Endothelial cell of hepatic sinusoid (primary cell): Measurements from ENCODE around the gene TM9SF3.

ENCODE experiments used
- in situ Hi-C: cut with HindIII; loops from 2 replicates; pipeline ENCODE4 v1.10.0; 2017; ENCODE audit warnings: low sequenced_read_pairs

Gene TM9SF3

DNA sequence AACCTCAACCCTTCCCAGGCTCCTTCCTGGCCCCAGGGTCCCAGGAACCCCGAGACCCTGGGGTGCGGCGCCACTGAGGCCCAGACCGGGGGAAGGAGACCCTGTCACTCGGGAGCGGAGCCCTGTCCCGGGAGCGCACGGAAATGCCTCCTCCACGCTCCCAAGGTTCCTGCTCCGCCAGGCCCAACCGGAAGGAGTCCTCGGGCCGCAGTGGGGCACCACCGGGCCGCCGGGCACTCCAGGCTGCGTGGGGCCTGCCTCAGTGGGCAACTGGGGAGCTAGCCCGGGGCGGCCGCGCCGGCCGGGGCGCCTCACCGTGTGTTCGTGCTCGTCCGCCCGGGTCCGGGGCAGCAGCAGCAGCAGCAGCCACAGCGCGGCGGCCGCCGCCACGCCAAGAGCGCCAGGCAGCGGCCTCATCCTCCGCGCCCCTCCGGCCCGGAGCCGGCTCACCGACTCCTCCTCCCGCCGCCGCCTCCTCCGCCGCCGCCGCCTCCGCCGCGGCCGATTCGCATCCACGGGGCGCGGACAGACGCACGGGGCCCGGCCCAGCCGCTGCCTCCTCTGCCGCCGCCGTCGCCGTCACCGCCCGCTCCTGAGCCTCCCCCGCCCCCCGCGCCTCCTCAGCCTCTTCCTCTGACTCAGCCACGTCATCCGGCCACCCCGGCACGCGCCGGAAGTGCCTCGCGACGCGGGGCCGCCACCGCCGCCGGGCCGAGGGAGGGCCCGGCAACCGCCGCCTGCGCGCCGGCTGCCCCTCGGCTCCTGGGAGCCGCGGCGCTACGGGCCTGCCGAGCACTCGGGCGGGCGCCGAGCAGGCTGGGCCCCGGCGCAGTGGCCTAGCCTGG lies at the start of gene TM9SF3:
TM9SF3 (minus strand) TSS at position 594 of the 845 bp plus-strand sequence; CDS start at position 417, 177 bp downstream.
- in situ Hi-C loops, result no loop called here

DNA sequence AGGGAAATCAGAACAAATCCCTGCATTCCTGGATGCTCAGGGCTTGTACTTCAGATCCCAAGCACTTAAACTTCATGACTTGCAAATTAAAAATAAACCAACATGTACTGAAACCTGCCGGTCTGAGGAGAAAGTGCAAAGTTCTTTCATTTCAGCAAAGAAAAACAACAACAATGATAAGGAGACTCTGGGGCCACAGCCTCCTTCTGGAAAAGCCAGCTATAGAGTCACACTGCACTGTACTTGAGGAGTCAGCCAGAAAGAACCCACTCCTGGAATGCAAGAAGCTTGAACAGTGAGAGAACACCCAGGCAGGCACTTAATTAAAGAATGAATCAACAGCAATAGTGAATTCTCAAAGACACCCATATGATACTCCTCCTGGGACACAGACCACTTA lies 49.7 kb upstream of the TM9SF3 start:
- in situ Hi-C loops, result no loop called here

DNA sequence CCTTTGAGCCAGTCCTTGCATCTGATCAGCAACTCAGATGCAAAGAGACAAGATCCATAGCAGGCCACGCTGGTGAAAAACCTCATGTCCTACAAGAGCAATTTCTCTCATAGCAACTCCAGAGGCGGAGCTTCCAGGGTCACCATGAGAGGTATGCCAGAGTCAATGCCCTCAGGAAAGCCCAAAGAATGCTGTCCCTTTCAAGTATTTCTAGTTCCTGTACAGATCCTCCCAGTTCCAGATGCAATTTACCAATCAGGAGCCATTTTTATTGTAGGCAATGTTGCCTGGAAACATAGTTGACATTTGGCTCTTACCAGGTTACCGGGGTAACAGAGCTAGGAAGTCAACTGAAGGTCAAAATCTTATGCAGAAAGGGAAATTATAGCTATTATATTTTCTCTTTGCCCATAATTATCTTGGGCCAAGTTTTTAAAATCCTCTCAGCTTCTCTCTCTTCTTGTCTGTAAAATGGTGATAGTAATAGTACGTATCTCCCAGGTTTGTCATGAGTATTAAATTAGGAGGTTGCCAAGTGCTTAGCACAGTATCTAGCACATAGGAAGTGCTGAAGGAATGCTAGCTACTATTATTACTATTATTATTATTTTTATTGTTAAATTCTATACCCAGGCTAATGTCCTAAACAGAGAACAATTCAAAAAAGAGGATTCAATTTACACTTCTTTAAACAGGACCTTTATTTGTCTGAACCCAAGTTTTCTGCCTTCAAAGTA lies 46.3 kb upstream of the TM9SF3 start:
- in situ Hi-C loops, result no loop called here

DNA sequence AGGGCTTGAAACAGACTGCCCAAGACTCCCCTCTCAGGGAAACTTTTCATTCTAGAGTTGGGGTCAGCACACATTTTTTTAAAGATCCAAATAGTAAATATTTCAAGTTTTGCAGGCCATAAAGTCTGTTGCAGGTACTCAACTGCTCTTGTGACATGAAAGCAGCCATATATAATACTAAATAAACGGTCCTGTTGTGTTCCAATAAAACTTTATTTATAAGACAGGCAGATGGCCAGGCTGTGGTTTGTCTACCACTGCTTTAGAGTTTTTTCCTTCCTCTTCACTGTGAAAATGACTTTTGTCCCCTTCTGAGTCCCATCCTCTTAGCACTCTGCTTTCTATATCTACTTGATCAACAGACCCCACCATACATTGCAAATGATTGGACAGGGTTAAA lies 40.5 kb upstream of the TM9SF3 start:
- in situ Hi-C loops, result no loop called here

DNA sequence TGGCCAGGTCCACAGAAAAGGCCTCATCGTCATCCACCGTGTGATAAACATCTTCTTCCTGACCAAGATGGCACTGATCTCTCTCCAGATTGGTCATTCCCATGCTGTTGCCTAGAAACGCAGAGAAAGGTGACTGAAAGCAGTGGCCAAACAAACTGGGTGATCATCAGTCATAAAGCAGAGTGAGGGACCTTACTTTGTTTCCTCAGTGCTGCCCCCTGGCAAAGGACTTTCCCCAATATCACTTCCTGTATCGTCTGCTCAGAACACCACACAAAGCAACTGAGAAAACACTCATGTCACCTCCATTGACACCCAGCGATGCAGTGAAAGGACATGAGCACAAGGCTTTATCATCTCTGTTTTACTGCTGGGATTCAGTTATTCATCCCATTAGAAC lies 40.0 kb upstream of the TM9SF3 start:
- in situ Hi-C loops, result no loop called here

DNA sequence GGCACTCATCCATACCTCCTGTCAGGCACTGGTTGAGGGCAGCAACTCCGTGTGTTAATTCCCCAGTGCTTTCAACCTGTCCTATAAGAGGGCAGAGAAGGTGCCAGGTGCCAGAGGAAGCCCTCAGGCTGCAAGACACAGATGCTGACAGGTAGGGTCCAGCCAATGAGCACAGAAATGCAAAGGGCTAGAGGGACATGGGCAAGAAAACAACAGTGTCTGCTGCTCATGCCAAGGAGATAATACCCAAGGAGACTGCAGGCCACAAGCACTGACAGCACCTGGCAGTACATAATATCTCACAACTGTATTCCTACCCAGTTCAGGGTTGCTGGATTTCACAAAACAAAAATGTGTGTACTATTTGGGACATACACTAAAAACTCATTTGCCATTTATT lies 38.4 kb upstream of the TM9SF3 start:
- in situ Hi-C loops, result no loop called here

DNA sequence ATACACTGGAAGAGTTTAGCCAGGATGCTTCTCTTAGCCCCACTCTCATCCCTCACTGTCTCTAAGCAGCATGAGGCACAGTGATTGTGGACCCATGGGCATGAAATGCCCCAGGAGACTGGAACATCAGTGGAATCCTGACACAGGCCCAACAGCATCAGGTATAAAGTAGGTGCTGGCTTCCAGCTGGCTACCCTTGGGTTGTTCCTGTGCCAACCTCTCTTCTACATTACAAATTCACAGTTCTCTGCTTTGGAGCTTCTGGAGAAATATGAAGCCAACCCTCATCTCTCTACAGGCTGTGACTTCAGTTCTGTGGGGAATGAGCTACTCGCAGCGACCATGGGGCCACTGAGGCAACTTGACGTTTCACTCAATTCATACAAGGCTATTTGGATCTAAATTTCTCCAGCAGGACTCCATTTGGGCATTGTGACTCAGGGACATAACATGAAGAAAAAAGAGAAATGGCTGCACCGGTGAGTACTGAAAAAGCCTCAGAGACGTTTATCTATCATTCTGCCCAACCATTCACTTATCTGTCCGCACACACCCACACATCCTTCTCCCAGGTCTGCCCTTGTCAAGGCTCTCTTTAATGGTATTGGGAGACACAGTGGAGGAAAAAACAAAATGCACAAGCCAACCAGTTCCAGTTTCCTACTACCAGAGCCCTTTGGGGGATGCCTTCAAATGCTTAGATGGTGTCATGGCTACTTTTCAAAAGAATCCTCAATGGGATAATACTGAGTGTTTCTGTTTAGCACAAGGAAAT lies 35.4 kb upstream of the TM9SF3 start:
- in situ Hi-C loops, result no loop called here

DNA sequence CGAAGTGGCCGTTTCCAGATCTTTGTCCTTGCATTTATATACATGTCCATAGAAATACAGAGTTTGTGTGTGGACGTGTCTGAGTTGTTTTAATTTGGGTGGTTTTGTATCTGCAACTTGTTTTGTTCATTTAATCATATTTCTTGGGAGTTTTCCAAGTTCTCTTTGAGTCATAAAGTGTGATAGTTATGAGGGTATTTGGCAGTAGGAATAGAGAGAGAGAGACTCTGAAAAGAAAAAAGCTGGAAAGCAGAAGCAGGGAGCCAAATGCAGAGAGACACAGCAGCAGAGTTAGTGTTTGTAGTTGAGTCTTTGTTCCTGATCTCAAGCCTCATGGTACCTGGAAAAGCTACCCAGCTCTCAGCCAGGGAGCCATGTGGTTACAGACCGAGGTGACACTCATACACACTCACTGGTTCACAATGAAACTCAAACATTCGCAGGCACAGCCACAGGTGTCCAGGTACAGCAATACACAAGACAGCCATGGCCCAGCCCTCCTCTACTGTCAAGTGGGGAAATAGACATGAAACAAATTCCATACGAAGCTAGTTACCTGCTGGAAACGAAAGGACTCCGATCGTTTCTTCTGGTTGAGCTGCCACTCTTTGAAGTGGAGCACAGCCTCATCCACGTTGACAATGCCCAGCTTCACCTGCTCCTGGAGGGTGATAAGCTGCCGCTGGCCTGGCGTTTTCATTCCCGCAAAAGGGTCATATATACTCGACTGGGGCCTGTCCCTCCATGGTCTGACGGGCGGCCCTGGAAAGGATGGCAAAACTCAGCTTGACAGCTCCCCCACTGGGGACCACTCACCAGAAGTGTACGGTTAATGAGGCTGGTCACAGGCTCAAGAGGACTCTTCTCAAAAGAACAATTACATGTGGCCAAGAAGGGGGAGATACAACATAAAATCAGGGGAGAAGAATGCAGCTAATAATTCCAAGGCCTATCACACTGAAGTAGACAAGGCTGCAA lies 33.3 kb upstream of the TM9SF3 start:
- in situ Hi-C loops, result loop anchor here (5.0 kb wide), 1 partner anchor 62 kb away; no protein-coding TSS in a partner anchor

DNA sequence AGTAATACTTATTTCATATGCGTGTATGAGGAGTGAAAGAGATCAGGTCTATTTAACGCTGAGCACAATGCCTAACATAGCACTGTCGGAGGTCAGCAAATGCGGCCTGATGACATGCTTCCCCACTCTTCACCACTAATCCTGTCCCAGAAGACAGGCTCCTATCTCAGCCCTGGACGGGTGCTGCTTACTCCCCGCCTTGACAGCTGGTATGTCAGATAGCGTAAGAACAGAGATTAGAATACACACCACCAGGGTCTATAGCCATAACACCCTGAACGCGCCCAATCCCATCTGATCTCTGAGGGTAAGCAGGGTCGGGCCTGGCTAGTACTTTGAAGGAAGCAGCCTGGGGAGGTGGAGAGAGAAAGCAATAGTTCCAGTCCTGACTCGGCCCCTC lies 32.3 kb upstream of the TM9SF3 start:
- in situ Hi-C loops, result loop anchor here (5.0 kb wide), 1 partner anchor 63 kb away; no protein-coding TSS in a partner anchor

DNA sequence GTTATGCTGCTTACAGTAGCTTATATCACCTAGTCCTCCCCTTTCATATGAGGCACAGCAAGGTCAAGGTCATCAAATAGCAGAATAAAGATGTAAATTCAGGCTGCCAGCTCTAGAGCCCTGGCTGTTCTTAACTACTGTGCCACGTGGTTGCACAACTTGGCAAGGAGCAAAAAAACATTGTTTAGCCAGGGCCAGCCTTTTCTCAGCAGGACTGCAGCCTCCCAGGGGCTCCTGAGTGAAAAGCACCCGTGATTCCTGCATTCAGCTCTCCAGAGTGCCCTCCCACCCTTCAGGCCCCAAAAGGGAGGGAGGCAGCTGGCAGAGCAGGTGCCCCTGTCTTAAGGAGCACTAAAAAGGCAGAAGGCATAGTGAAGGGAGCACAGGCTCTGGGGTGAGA lies 31.8 kb upstream of the TM9SF3 start:
- in situ Hi-C loops, result loop anchor here (5.0 kb wide), 1 partner anchor 64 kb away; no protein-coding TSS in a partner anchor

DNA sequence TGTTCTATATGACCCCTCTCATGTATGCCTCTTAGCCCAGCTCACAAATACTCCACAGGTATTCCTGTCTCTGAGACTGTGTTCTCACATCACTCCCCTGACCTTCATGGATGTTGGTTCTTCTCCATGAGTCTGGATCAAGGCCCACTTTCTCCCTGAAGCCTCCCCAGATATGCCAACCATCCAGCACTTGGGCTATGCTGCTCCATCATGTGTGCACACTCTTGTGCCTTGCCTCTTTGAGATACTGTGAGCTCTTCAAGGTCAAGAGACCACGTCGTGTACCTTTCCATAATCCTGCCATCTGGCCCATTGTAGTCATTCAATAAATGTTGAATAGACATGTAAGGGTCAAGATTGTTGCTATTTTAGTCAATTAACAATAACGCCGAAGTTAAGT lies 30.1 kb upstream of the TM9SF3 start:
- in situ Hi-C loops, result loop anchor here (5.0 kb wide), 1 partner anchor 65 kb away; no protein-coding TSS in a partner anchor

DNA sequence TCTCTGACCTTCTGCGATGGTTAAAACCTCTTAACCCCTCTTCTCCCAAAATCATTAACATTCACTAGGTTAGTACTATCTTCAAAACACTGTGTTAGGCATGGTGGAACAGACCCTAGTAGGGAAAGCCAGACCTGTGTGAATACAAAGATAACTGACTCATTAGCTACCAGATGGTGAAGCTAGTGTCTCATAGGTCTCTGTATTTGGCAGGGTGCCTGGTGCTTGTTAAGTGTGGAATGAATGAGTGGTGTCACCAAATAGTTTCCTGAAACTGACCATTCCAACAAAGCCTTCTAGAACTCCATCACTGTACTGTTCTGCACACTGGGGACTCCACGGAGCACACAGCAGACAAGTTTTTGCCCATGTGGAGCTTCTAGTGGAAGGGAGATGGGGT lies 27.7 kb upstream of the TM9SF3 start:
- in situ Hi-C loops, result no loop called here

DNA sequence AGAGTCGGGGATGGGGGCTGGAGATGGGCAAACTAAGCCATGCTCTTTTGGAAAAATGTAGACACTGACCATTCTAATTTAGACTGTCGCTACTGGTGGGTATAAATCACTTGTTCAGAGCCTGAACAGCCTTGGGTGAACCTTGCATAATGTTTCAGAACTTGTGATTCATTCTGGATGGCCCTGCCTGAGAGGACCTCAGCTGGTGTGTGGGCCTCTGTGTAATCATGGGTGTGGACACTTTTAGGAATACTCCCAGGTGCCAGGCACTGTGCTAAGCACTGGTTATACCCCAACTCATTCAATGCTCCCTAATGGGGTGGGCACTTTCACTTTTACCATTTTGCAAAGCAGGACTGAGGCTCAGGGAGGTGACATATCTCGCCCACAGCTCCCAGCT lies 26.8 kb upstream of the TM9SF3 start:
- in situ Hi-C loops, result no loop called here

DNA sequence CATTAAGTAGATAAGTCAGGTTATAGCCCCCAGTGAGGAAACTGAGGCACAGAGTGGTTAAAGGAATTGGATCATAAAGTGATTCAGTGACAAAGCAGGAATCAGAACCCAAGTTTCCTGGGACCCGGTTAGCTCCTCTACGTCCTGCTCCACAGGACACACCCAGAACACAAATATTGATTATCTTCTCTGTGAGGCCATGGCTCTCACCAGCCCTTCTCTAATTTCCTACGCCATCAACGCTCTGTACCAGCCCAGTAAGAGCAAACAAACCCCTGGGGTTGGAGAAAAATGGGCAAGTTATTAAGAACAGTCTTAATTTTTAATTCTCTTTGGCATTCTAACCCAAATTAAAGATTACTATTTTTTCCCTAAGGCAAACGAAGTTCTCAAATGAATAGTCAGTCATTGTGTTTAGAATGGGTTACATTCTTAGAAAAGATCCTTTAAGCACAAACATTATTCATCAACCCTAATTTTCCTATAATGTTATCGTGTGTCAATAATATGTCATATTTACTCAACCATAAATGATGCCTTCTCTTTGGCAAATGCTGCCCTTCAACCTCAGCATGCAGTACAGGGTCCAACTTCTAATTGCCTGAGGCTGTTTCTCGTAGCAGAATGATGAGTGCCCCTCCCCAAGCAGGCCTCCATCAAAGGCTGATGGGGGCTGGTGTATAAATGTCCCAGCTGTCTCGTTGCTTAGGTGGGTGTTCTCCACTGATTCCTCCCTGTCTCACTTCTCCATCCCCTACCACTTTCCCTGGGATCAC lies 25.4 kb upstream of the TM9SF3 start:
- in situ Hi-C loops, result no loop called here

DNA sequence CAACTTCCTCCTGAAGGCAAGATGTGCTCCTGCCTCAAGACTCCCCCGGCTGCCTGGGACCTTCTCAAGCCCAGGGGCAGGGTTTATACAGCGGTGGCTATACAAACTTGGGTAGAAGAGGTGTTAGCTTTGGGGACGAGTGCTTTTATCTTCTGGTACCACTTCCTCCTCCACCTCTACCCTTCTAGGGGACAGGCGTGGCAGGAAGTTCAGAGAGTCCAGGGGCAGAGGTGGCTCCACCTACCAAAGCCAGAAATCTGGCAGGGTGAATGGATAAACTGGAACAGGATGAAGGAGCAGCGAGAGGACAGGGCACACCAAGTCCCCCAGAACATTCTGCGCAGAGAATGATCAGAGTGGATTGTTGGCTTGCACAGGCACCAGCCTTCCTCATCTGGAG lies 24.0 kb upstream of the TM9SF3 start:
- in situ Hi-C loops, result no loop called here

DNA sequence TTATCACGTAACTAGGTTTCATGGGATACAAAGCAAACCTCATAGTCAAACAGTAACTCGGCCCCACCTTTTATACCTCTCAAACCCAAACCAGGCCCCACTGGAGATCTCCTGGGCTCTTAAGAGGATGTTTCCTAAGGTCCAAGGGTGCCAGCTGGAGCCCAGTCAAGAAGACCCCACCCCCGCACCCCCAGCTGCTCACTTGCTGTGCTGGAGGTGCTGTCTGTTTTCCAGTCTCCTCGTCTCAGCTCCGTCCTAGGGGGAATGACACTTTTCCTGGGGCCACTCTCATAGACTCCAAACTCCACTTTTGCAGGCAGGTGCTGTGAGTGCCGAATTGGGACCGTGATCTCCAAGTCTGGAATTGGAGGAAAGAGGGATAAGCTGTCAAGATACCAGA lies 22.7 kb upstream of the TM9SF3 start:
- in situ Hi-C loops, result no loop called here

DNA sequence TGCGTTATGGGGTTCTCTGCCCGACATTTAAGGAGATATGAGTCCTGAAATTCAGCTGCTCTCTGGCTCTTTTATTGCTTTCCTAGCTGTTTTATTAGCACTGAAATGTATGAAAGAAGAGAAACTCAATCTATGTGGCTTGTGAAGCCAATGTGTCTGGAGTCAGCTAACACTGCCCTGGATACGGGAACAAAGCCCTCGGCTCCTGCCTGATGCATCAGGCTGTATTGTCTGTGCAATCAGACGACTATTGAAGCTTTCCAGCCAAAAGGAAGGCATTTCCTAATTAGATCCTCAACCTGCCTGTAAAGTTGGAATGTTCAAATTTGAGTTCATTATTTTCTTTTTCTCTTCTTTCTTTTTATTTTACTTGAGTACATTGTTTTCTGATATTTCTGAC lies 22.0 kb upstream of the TM9SF3 start:
- in situ Hi-C loops, result no loop called here

DNA sequence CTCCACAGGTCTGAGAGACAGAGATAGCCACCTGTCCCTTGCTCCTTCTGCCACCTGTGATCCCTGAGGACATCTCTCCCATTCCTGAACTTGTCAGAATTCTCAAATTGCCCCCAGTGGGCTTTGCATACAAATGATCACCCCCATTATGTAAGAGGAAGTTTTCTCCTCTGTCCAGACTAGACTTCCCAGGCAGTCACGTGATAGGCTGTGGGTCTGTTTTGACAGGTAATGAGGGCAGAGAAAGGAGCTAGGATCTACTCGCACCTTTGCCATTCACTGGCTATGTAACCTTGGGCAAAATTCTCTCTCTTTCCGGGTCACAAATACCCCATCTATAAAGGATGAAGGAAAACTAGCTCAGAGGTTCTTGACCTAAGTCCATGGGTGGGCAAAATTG lies 21.4 kb upstream of the TM9SF3 start:
- in situ Hi-C loops, result no loop called here

DNA sequence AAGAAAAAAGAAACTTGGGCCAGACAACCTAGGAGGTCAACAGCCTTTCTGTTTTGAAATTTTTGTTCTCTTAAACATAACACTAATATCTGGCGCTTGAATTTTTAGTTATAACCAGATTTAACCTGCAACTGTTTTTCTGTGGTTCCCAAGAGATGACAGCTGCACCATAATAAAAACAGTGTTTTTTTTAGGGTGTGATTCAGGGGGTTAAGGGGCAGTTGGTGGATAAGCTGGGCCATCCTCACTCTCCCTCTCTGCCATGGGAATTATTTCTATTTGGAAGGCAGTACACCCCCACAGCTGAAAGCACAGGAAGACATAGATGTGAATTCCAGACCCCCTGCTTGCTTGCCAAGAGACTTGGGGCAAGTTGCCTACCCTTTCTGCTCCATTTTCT lies 20.1 kb upstream of the TM9SF3 start:
- in situ Hi-C loops, result no loop called here
